HL-60 (cell line): ENCODE results near the gene TAS2R20.
A peak's percentile ranks its signal among the peaks of the same experiment; 100 is the strongest.
"Not testable (repeated sequence)": the region's sequence is repeated elsewhere in the genome, so short reads cannot be mapped to it uniquely, and the experiment has no call there.

Source experiments
- DNase-seq, 2 experiments: peaks; one replicate each; pipeline ENCODE4 v3.0.0-alpha.2; 2010 to 2020; ENCODE audit warnings: low read depth in 1 of 2, low spot score in 1 of 2
- H3K27ac ChIP-seq: fragments of 250-450 bp; sonication (Bioruptor Pico); replicated peaks from 2 replicates; pipeline ENCODE4 v1.5.1; 2020; ENCODE audit warnings: mild to moderate bottlenecking, moderate library complexity
- H3K27me3 ChIP-seq: fragments of 250-450 bp; sonication (Bioruptor Pico); 2 replicates; pipeline ENCODE4 v1.5.1; 2021; ENCODE audit warnings: mild to moderate bottlenecking, moderate library complexity; ENCODE audit not compliant: insufficient read depth, poor library complexity, severe bottlenecking
- H3K4me3 ChIP-seq: replicated peaks from 2 replicates; pipeline ENCODE4 v1.5.1; 2011; ENCODE audit warnings: mild to moderate bottlenecking, control low read depth, low read length; ENCODE audit not compliant: insufficient read depth
- CTCF ChIP-seq: IDR thresholded peaks from one replicate; pipeline ENCODE4 v1.5.1; 2011; ENCODE audit warnings: low read length, control low read depth, inconsistent platforms; ENCODE audit not compliant: insufficient read depth
- GABPA ChIP-seq: IDR thresholded peaks from 2 replicates; pipeline ENCODE4 v1.6.1; 2012; ENCODE audit warnings: low read depth
- POLR2AphosphoS5 ChIP-seq: IDR thresholded peaks from 2 replicates; pipeline ENCODE4 v1.6.1; 2012; ENCODE audit warnings: low read depth
- REST ChIP-seq: IDR thresholded peaks from 2 replicates; pipeline ENCODE4 v1.6.1; 2012; ENCODE audit warnings: low read depth; ENCODE audit not compliant: insufficient replicate concordance
- SPI1 ChIP-seq: IDR thresholded peaks from 2 replicates; pipeline ENCODE4 v1.6.1; 2012; ENCODE audit warnings: low read depth, mild to moderate bottlenecking, borderline replicate concordance
- long read RNA-seq: library from polyadenylated mRNA; unstranded; transcript quantifications from one replicate; pipeline ENCODE4 v2.0.0, GENCODE V29; 2020

TAS2R20 gene
- long read RNA-seq, result 0 reads

GRCh38 chr12:10998204-10998603 is at the start of gene TAS2R20:
Gene TAS2R20 (minus strand): TSS chr12:10998304. CDS start chr12:10997875, 429 bp downstream.
- TF ChIP-seq GABPA, result no peak
- no peak for TF ChIP-seq CTCF
- TF ChIP-seq POLR2AphosphoS5, result no peak
- no peak for TF ChIP-seq REST
- TF ChIP-seq SPI1, result no peak
- no peak within 1 kb of the TSS for H3K27ac ChIP-seq
- no peak for DNase-seq

GRCh38 chr12:11041366-11041765 is 43.3 kb upstream of the TAS2R20 start:
- DNase-seq, H3K27me3 ChIP-seq, H3K27ac ChIP-seq, H3K4me3 ChIP-seq: not testable (repeated sequence)
- TF ChIP-seq REST, result peak; percentile 69

More at GRCh38 chr12:10998204-10998603, at the start of gene TAS2R20:
- H3K4me3 ChIP-seq, result no peak within 1 kb of the TSS
- H3K27me3 ChIP-seq, result no peaks in the 10 kb centered on the region

GRCh38 chr12:11040162-11040561 is 42.1 kb upstream of the TAS2R20 start:
- Histone ChIP-seq H3K27ac (no peak overlapping the region), H3K4me3 (no peak overlapping the region), H3K27me3 (no peaks in the 10 kb centered on the region)
- TF ChIP-seq POLR2AphosphoS5 (no peak), SPI1 (no peak), GABPA (no peak), CTCF (no peak), REST (no peak)
- DNase-seq, result no peak

GRCh38 chr12:11039171-11039570 is 41.1 kb upstream of the TAS2R20 start:
- TF ChIP-seq REST (no peak), CTCF (no peak), SPI1 (no peak)
- DNase-seq, result no peak
- no peak overlapping the region for H3K27ac ChIP-seq
- no peaks in the 10 kb centered on the region for H3K27me3 ChIP-seq
- no peak overlapping the region for H3K4me3 ChIP-seq

GRCh38 chr12:11033959-11034358 is 35.9 kb upstream of the TAS2R20 start:
- H3K4me3 ChIP-seq, H3K27ac ChIP-seq, DNase-seq, H3K27me3 ChIP-seq: not testable (repeated sequence)
